MCF 10A (cell line): ENCODE data around the gene RBM47. TPM values are rescaled to one million over a fixed set of nuclear protein-coding genes. Genes with fewer than 3 reads are reported as not detected.
A peak's percentile ranks its signal among the peaks of the same experiment; 100 is the strongest.
"Not testable (repeated sequence)": the region's sequence is repeated elsewhere in the genome, so short reads cannot be mapped to it uniquely, and the experiment has no call there.

Experiments used
- BruUV-seq: library from RNA; stranded (reverse); fragments of 400-500 nt; replicated peaks from 2 replicates; lab custom pipeline; 2021; lab: Mats Ljungman, UMichigan
- CTCF ChIA-PET: fragments of 300-600 bp; sonication (Branson Sonifier 250); formaldehyde crosslinking; extraction: SDS; loops from one replicate; lab custom pipeline; 2021; ENCODE audit warnings: antibody characterized with exemption, inconsistent platforms; lab: Yijun Ruan, JAX
- POLR2A ChIA-PET: fragments of 300-600, 350-650 bp; sonication (Branson Sonifier 250); formaldehyde crosslinking; extraction: SDS; loops from one replicate; lab custom pipeline; 2020; ENCODE audit warnings: antibody characterized with exemption, inconsistent platforms; lab: Yijun Ruan, JAX
- DNase-seq: peaks from one replicate; pipeline ENCODE4 v3.0.0-alpha.2; 2018; ENCODE audit not compliant: unreplicated experiment
- H3K27ac Mint-ChIP-seq: one replicate; pipeline ENCODE4 v1.8.0; 2022; ENCODE audit warnings: mild to moderate bottlenecking, low read depth, mixed read lengths; ENCODE audit not compliant: unreplicated experiment
- H3K27me3 Mint-ChIP-seq: one replicate; pipeline ENCODE4 v1.8.0; 2022; ENCODE audit warnings: mixed read lengths; ENCODE audit not compliant: insufficient read depth, unreplicated experiment
- H3K36me3 Mint-ChIP-seq: one replicate; pipeline ENCODE4 v1.8.0; 2022; ENCODE audit warnings: mild to moderate bottlenecking, moderate library complexity, mixed read lengths; ENCODE audit not compliant: insufficient read depth, unreplicated experiment
- H3K4me1 Mint-ChIP-seq: one replicate; pipeline ENCODE4 v1.8.0; 2022; ENCODE audit warnings: mixed read lengths; ENCODE audit not compliant: insufficient read depth, unreplicated experiment
- H3K4me3 Mint-ChIP-seq: one replicate; pipeline ENCODE4 v1.8.0; 2022; ENCODE audit warnings: mild to moderate bottlenecking, moderate library complexity, mixed read lengths; ENCODE audit not compliant: unreplicated experiment
- H3K9me3 Mint-ChIP-seq: one replicate; pipeline ENCODE4 v1.8.0; 2022; ENCODE audit warnings: mixed read lengths; ENCODE audit not compliant: unreplicated experiment
- CTCF ChIP-seq: fragments of 200-600 bp; IDR thresholded peaks from one replicate; pipeline ENCODE4 v1.8.0; 2022; ENCODE audit warnings: antibody characterized with exemption, mild to moderate bottlenecking; ENCODE audit not compliant: unreplicated experiment
- intact Hi-C: fragments of 100-400 bp; cut with micrococcal nuclease; formaldehyde crosslinking; loops from 2 replicates; pipeline ENCODE4 v1.14.1; 2022
- total RNA-seq: library from RNA; stranded (reverse); gene quantifications from 2 replicates; pipeline ENCODE4 v1.2.3, GENCODE V29; 2022

Gene RBM47
- total RNA-seq, 1 experiment from 2014 or later = 1.8 TPM

- no peaks in the 10 kb centered on the region for H3K36me3 Mint-ChIP-seq
- no peak for DNase-seq
- H3K27me3 Mint-ChIP-seq = no peaks in the 10 kb centered on the region
- BruUV-seq = no TSS peak
- TF ChIP-seq CTCF = no peak
- ChIA-PET CTCF (interaction anchor here (0.5 to 1.2 kb wide), 2 partner anchors 21 to 63 kb away, joined by 3 to 6 read pairs; no protein-coding TSS in a partner anchor), POLR2A (interaction anchor here (1.0 to 1.5 kb wide), 2 partner anchors 9 to 53 kb away, joined by 3 read pairs; no protein-coding TSS in a partner anchor)
- intact Hi-C loops = no loop called here
- peaks cover 30% of the 10 kb centered on the region for H3K4me1 Mint-ChIP-seq
- peak overlapping the region; percentile 91 for H3K4me3 Mint-ChIP-seq
- H3K9me3 Mint-ChIP-seq = no peaks in the 10 kb centered on the region
- H3K27ac Mint-ChIP-seq = peak overlapping the region; percentile 82
Measured at GRCh38 chr4:40630335-40631021, 814 bp upstream of the RBM47 start.

- no peak for TF ChIP-seq CTCF
- Mint-ChIP-seq H3K27ac (peak overlapping the region; percentile 82), H3K4me3 (peak overlapping the region; percentile 91), H3K36me3 (no peaks in the 10 kb centered on the region), H3K27me3 (no peaks in the 10 kb centered on the region), H3K4me1 (peaks cover 30% of the 10 kb centered on the region), H3K9me3 (no peaks in the 10 kb centered on the region)
- ChIA-PET POLR2A (interaction anchor here (0.8 to 1.1 kb wide), 5 partner anchors 7 to 571 kb away, joined by 3 to 5 read pairs (median 3); no protein-coding TSS in a partner anchor), CTCF (interaction anchor here (0.6 kb wide), 1 partner anchor 28 kb away, joined by 3 read pairs; no protein-coding TSS in a partner anchor)
- intact Hi-C loops = loop anchor here (5.0 kb wide), 1 partner anchor 302 kb away; no protein-coding TSS in a partner anchor
- peak; percentile 32 for DNase-seq
- TSS peak; percentile 74 for BruUV-seq
Measured at GRCh38 chr4:40628888-40629287, 776 bp downstream of the RBM47 start.

GRCh38 chr4:40628407-40628806 lies 1.3 kb downstream of the RBM47 start:
- peak overlapping the region; percentile 82 for H3K27ac Mint-ChIP-seq
- BruUV-seq = not testable (repeated sequence)

GRCh38 chr4:40627540-40627939 lies 2.1 kb downstream of the RBM47 start:
- H3K4me3 Mint-ChIP-seq = peak overlapping the region; percentile 91
- intact Hi-C loops = loop anchor here (5.0 kb wide), 1 partner anchor 300 kb away; no protein-coding TSS in a partner anchor

More at GRCh38 chr4:40628407-40628806, 1.3 kb downstream of the RBM47 start:
- intact Hi-C loops = loop anchor here (5.0 kb wide), 1 partner anchor 301 kb away; no protein-coding TSS in a partner anchor
- CTCF ChIA-PET, H3K9me3 Mint-ChIP-seq, H3K36me3 Mint-ChIP-seq, H3K27me3 Mint-ChIP-seq: not testable (repeated sequence)
- peaks cover 30% of the 10 kb centered on the region for H3K4me1 Mint-ChIP-seq
- POLR2A ChIA-PET = interaction anchor here (0.6 to 1.6 kb wide), 4 partner anchors 65 to 572 kb away, joined by 3 to 6 read pairs (median 4); no protein-coding TSS in a partner anchor
- H3K4me3 Mint-ChIP-seq = peak overlapping the region; percentile 91
- peak; percentile 34 for DNase-seq

More at GRCh38 chr4:40627540-40627939, 2.1 kb downstream of the RBM47 start:
- no peaks in the 10 kb centered on the region for H3K27me3 Mint-ChIP-seq
- H3K27ac Mint-ChIP-seq = no peak overlapping the region
- no peaks in the 10 kb centered on the region for H3K9me3 Mint-ChIP-seq
- TF ChIP-seq CTCF = no peak
- peaks cover 30% of the 10 kb centered on the region for H3K4me1 Mint-ChIP-seq
- POLR2A ChIA-PET = interaction anchor here (0.9 to 1.6 kb wide), 5 partner anchors 51 to 571 kb away, joined by 3 to 6 read pairs (median 4); no protein-coding TSS in a partner anchor
- CTCF ChIA-PET = interaction anchor here (0.6 kb wide), 2 partner anchors 140 to 302 kb away, joined by 4 to 6 read pairs; no protein-coding TSS in a partner anchor
- BruUV-seq = no TSS peak
- H3K36me3 Mint-ChIP-seq = no peaks in the 10 kb centered on the region
- DNase-seq = peak; percentile 18
